Endothelial cell (in vitro differentiated cells): Measurements from ENCODE around the gene PCARE. TPM values are rescaled to one million over a fixed set of nuclear protein-coding genes. Genes with fewer than 3 reads are reported as not detected.

Experiments
- DNase-seq: peaks from one replicate; pipeline ENCODE4 v3.0.0; 2021; ENCODE audit warnings: low spot score
- H3K27ac Mint-ChIP-seq: one replicate; pipeline ENCODE4 v1.8.0; 2021; ENCODE audit warnings: mixed read lengths, inconsistent platforms; ENCODE audit not compliant: unreplicated experiment
- H3K27me3 Mint-ChIP-seq: one replicate; pipeline ENCODE4 v1.8.0; 2021; ENCODE audit warnings: mild to moderate bottlenecking, moderate library complexity, mixed read lengths, inconsistent platforms; ENCODE audit not compliant: unreplicated experiment
- H3K36me3 Mint-ChIP-seq: one replicate; pipeline ENCODE4 v1.8.0; 2021; ENCODE audit warnings: mild to moderate bottlenecking, low read depth, mixed read lengths, inconsistent platforms; ENCODE audit not compliant: unreplicated experiment
- H3K4me1 Mint-ChIP-seq: one replicate; pipeline ENCODE4 v1.8.0; 2021; ENCODE audit warnings: mild to moderate bottlenecking, mixed read lengths, inconsistent platforms; ENCODE audit not compliant: unreplicated experiment
- H3K4me3 Mint-ChIP-seq: one replicate; pipeline ENCODE4 v1.8.0; 2021; ENCODE audit warnings: mild to moderate bottlenecking, mixed read lengths, inconsistent platforms; ENCODE audit not compliant: unreplicated experiment
- H3K9me3 Mint-ChIP-seq: one replicate; pipeline ENCODE4 v1.8.0; 2021; ENCODE audit warnings: mixed read lengths, inconsistent platforms; ENCODE audit not compliant: unreplicated experiment
- total RNA-seq: library from RNA; stranded (reverse); fragmentation: NEBNext Ultra II Directional; extraction: Animal tissue kit (Norgen Biotek cat#: 25700); gene quantifications from one replicate; pipeline ENCODE4 v1.2.1, GENCODE V29; 2021; ENCODE audit not compliant: unreplicated experiment
- TF ChIP-seq, protein P1 (sequence below): fragments of 200-600 bp; sonication (generic); IDR thresholded peaks from one replicate; pipeline ENCODE4 v1.5.0; 2021; ENCODE audit warnings: antibody characterized with exemption; ENCODE audit not compliant: unreplicated experiment

PCARE gene
- total RNA-seq, 1 donor from 2014 or later, result not detected

DNA sequence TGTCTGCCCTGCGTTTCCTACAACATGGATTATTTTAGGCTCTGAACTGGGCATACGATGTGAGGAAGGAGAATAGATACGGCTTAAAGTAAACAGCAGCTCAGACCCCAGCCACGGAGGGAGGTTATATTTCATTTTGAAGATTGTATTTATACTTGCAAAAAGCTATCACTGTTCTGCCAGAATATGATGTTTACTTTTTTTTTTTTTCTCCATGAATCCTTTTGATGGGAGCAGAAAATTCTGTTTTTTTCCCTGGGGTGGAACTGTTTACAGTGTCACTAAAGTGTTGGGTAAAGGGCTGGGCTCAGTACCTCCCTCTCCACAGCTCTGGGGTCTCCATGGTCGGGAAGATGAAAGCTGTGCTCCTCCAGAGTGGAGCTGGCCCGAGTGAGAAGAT is 13.1 kb downstream of the PCARE start:
- no peak for DNase-seq
- no peak overlapping the region for H3K4me3 Mint-ChIP-seq
- H3K9me3 Mint-ChIP-seq, result no peaks in the 10 kb centered on the region
- no peaks in the 10 kb centered on the region for H3K27me3 Mint-ChIP-seq
- no peaks in the 10 kb centered on the region for H3K36me3 Mint-ChIP-seq
- H3K27ac Mint-ChIP-seq, result no peak overlapping the region
- H3K4me1 Mint-ChIP-seq, result no peaks in the 10 kb centered on the region
- TF ChIP-seq, protein P1, sequence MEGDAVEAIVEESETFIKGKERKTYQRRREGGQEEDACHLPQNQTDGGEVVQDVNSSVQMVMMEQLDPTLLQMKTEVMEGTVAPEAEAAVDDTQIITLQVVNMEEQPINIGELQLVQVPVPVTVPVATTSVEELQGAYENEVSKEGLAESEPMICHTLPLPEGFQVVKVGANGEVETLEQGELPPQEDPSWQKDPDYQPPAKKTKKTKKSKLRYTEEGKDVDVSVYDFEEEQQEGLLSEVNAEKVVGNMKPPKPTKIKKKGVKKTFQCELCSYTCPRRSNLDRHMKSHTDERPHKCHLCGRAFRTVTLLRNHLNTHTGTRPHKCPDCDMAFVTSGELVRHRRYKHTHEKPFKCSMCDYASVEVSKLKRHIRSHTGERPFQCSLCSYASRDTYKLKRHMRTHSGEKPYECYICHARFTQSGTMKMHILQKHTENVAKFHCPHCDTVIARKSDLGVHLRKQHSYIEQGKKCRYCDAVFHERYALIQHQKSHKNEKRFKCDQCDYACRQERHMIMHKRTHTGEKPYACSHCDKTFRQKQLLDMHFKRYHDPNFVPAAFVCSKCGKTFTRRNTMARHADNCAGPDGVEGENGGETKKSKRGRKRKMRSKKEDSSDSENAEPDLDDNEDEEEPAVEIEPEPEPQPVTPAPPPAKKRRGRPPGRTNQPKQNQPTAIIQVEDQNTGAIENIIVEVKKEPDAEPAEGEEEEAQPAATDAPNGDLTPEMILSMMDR, result no peak

DNA sequence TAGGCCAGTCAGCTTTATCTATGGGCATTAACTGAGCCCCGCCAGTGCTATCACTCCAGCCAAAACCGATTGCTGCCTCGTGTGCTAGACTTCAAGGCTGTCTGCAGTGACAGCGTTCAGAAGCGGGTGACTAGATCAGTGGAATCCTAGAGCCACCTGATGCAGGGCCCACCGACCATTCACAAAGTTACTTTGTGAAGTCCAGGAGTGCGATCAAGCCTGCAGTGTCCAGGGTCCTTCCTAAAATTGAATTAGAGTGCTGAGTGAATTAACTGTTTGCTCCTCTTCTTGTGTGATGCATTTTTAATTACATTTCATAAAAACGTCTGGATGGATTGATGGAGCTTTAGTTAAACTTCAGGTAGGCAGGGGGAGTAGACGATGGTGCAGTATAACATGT is 13.9 kb downstream of the PCARE start:
- Mint-ChIP-seq H3K9me3 (no peaks in the 10 kb centered on the region), H3K27ac (no peak overlapping the region), H3K4me1 (no peaks in the 10 kb centered on the region), H3K4me3 (no peak overlapping the region), H3K36me3 (no peaks in the 10 kb centered on the region), H3K27me3 (no peaks in the 10 kb centered on the region)
- no peak for DNase-seq
- TF ChIP-seq, protein P1, result no peak

DNA sequence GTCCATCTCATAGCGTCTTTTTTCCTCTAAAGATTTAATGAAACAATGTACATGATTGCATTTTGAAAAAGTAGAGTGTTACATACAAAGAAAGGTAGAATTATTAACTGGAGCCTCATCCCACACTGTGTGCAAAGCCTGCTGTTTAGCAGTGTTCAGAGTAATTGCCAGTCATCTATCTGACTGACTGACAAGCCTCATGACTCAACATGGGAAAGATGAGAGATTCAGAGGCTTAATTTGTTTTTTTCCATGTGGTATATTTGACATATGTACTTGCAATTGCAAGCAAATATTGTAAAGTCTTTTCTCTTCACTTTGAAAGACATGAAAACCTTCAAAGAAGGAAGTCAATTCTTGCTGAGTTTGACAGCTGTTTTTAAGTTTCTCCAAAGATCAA is 14.7 kb downstream of the PCARE start:
- Mint-ChIP-seq H3K4me1 (no peaks in the 10 kb centered on the region), H3K4me3 (no peak overlapping the region), H3K36me3 (no peaks in the 10 kb centered on the region), H3K27ac (no peak overlapping the region), H3K9me3 (no peaks in the 10 kb centered on the region), H3K27me3 (no peaks in the 10 kb centered on the region)
- DNase-seq, result no peak
- TF ChIP-seq, protein P1, result no peak

DNA sequence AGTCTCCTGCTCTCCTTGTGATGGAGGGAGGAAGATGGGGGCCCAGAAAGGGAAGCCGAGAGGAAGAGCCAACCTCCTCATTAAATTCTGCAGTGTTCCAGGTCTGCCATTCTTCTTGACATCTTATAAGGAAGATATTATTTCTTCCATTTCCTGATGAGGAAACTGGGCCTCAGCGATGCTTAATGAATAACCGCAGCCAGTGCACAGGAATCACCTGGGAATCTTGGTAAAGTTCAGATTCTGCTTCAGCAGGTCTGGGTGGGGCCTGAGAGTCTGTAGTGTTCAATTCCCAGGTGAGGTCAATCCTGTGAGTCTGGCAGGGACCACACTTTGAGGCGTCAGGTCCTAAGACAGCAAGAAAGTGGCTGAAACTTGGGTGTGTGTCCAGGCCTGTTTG is 17.3 kb downstream of the PCARE start:
- Mint-ChIP-seq H3K9me3 (no peaks in the 10 kb centered on the region), H3K4me3 (no peak overlapping the region), H3K4me1 (peaks cover 4% of the 10 kb centered on the region), H3K36me3 (no peaks in the 10 kb centered on the region), H3K27ac (no peak overlapping the region), H3K27me3 (peaks cover 3% of the 10 kb centered on the region)
- no peak for DNase-seq
- TF ChIP-seq, protein P1, result no peak

DNA sequence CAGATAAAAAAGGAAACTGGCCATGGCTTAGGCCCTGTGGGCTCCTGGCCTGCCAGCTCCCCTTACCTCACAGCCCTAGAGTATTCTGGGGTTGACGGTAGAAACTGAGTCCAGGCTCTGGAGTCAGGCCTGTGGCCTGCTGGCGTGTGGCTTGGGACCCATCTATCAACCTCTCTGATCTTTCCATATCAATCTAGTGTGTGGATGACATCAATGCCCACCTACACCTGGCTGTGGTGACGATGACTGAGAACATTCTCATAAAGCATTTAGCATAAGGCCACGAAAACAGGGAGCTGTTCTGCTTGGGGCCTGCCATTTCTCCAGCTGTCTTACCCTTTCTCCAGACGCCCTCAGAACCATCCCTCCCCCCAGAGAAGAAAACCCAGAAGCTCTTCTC is 17.9 kb downstream of the PCARE start:
- Mint-ChIP-seq H3K9me3 (no peaks in the 10 kb centered on the region), H3K27me3 (peaks cover 3% of the 10 kb centered on the region), H3K36me3 (no peaks in the 10 kb centered on the region), H3K4me1 (peaks cover 4% of the 10 kb centered on the region), H3K4me3 (no peak overlapping the region), H3K27ac (no peak overlapping the region)
- DNase-seq, result no peak
- TF ChIP-seq, protein P1, result no peak
